Mucosa of gallbladder (tissue), 1 donor: ENCODE measurements around the gene CSF3R. TPM values are rescaled to one million over a fixed set of nuclear protein-coding genes. Genes with fewer than 3 reads are reported as not detected.

ENCODE experiments used
- DNase-seq: peaks from one replicate; pipeline ENCODE4 v3.0.0-alpha.2; 2020; ENCODE audit warnings: low spot score
- total RNA-seq: library from RNA; stranded (reverse); gene quantifications from one replicate; pipeline ENCODE4 v1.2.1, GENCODE V29; 2021
- donor health status: DM: no; HTN: no; CAD: no.

The CSF3R gene
- 13.2 TPM for total RNA-seq

DNA sequence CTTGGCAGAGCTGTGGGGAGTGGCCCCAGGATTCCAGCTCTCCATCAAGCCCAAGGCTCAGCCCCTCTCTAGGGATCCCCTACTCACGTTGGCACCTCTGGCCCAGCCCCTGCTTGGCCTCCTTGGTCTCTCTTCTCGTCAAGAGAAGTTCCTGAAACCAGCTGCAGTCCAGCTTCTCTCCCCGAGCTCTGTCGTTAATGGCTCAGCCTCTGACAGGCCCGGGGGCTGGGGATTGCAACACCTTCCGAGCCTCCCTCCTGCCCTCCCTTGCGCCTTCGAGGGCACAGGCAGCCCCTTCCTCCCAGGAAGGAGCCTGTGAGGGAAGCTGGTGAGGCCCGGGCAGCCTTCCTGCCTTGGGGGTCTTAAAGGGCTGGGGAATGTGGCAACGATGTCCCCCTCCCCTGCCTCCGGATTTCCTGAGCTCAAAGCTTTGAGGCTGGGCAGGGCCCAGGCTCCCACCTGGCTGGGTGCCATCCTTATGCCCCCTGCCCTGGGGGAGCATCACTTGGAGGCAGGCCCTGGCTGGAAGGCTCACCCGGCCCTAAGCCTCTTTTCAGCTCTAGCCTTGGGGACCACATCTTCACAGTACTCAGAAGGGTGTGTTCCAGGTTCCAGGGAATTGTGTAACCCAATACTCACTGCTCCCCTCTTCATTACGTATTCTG lies at the start of gene CSF3R:
Gene CSF3R, minus strand, starts transcription at position 190 of the 665 bp plus-strand sequence. CDS start 3,417 bp downstream, outside the sequence.
- no peak for DNase-seq

DNA sequence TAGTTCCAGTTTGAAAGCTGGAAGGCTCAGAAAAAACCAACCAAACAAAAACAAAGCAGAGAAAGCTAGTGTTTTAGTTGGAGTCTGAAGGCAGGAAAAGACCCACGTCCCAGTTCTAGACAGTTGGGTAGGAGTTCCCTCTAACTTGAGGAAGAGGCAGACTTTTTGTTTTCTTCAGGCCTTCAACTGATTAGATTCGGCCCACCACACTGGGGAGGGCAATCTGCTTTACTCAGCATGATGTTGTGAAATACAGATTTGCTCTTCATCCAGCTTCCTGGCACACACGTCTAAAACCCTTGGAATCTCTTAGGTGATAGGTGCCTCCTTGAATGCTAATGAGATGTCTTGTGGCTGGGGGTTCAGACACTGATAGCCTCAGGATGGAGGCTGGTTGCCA lies 49.1 kb upstream of the CSF3R start:
- DNase-seq = no peak

DNA sequence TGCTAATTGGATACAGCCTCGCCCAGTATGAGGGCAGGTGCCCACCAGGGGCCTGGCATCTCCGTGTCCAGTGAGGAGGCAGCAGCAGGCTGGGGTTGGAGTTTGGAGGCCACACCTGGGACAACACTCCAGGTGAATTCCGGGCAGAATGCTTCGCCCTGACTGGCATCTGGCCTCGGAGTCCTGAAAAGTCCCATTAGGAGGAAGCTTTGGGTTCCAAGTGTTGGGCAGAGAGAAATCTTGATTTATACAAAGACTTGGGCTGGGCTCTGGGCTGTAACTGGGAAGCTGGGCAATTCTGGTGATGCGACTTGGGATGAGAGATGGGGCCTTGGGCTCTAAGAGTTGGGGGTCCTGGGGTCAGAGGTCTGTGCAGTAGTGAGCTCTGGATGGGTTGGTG lies 48.1 kb upstream of the CSF3R start:
- DNase-seq = no peak

DNA sequence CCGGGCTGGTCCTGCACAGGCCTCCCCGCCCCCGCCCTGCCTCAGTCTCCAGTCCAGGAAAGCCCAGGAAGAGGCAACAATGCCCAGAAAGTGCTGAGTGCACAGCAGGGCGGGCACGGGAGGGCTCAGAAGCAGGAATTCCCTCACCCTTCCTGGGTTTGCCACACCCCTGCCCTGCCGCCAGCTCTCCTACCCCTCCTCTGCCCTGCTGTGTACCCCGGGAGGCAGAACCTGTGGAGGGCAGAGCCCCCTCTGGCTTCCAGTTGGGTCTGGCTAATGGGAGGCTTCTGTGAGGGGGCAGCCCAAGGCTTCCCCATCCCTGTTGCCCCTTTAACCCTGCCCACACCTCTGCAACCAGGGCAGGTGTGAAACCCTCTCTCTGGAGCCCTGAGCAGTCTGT lies 47.5 kb upstream of the CSF3R start:
- DNase-seq = no peak

DNA sequence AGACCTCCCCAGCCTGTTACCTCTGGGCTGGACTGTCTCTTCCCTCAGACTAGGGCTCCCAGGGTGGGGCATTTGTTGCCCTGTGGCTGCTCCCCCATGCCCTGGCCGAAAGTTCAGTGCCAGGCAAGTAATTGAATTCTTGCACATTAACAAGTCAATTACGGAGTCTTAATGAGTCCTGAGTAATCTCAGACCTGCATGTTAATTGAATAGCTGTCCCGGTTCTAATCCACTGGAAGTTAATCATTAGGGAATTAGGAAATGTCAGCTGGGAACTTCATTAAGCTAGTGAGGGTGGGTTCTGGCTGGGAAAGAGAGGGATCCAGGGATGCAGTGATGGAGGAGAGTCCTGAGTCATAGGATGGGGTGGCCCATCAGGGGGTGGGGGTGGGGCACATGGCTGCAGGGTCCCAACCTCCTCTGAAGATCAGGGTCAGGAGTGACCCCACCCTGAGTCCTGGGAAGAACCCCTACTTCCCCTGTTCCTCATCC lies 47.1 kb upstream of the CSF3R start:
- no peak for DNase-seq

DNA sequence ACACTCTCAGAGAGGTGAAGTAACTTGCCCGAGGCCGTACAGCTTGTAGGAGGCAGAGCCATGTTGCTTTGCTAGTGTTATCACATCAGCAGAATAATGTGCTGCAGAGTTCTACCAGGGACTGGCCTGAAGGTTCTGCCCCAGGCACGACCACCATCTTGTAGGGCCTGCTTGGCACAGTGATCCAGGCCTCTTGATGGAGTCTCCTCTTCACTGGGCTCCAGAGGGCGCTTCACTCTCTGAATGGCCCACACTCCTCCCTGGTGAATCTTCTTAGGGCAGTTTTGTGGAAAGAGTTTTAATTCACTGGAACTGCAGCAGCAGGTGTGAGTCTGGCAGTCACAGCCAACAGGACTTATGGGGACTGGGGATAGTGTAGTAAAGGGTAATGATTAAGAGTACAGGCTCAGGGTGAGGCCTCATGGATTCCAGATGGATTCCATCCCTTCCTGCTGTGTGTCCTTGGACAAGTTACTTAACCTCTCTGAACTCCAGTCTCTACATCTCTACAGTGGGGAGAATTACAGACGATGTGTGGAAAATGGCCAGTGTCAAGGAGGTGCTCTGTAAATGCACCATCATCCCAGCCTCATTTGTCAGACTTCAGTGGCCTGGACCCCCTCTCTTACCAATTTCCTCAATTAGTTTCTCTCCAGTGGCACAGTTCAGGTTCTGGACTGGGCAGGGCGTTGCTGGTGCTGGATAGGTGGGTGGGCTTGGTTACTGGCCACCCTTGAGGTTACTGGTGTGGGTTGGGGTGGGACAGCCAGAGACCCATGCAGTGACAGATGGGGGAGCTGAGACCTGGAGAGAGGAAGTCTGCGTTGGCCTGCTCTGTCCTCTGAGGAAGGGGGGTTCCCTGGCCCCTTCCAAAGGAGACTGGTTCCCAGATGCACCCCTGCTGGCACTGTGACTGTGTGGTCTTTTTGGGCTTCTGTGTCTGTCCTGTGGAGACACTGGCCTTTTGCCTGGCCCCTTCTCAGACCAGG lies 45.9 kb upstream of the CSF3R start:
- no peak for DNase-seq

DNA sequence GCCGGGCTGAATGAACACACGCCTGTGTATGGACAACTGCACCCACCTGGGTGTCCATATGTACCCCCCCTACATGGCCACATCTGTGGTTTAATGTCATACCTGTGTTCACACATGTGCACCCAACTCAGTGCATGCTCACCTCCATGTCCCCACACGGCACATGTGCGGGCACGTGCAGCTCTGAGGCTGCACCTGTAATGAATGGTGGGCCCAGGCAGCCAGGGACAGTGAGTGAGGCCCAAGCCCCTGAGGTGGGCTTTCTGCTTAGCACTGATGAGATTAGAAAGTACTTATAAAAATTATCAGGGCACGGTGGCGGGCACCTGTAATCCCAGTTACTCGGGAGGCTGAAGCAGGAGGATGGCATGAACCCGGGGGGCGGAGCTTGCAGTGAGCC lies 42.5 kb upstream of the CSF3R start:
- DNase-seq = no peak

DNA sequence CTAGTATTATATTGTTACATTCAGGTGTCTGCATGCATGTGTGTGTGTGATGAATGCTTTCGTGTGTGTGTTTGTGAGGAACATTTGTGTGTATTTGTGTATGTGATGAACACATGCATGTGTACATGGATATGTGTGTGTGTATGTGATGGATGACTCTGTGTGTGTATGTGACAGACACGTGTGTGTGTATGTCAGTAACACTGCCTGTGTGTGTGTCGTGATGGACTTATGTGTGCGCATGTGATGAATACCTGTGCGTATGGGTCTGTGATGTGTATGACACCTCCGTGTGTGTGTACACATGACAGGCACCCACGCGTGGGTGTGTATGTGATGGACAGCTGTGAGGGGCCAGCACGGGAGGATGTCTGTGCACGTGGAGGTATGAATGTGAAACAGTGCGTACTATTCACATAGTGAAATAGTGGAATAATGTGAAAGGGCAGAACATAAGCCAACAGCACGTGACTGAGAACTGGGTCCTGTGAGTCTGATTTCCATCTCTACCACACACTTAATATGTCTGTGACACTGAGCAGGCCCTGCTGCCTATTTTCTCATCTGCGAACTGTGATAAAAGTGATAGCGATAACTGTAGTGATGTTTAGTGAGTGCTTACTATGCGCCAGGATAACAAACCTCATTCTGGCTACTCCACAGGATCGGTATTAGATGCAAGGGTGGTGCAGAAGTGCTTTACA lies 41.8 kb upstream of the CSF3R start:
- no peak for DNase-seq

DNA sequence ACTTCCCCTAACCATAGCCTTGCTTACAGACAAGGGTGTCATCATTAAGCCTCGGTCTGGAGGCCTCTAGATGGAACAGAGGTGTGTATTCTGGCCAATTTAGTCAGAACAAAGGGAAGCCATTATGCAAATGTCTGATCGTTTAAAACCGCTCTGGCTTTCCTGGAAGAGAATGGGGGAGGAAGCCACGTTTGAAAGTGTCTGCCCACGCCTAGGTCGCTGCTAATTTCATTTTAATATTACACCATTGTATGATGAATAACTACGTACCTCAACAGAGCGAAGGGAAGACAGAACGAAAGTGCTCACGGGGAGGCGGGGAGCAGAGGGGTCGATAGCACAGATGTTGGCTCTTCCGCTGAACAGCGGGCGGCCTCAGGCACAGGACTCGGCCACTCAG lies 41.1 kb upstream of the CSF3R start:
- DNase-seq = no peak

DNA sequence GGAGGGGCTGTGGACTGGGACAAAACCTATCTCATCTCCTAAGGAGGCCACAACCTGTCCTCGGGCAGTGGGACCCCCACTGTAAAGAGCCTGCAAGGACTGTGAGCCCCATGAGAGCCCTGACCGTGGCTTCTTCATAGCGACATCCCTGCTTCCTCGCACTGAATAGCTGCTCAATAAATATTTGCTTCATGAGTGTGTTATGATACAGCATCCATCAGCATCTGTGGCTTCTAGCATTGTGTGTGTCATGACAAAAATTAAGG lies 40.5 kb upstream of the CSF3R start:
- no peak for DNase-seq

DNA sequence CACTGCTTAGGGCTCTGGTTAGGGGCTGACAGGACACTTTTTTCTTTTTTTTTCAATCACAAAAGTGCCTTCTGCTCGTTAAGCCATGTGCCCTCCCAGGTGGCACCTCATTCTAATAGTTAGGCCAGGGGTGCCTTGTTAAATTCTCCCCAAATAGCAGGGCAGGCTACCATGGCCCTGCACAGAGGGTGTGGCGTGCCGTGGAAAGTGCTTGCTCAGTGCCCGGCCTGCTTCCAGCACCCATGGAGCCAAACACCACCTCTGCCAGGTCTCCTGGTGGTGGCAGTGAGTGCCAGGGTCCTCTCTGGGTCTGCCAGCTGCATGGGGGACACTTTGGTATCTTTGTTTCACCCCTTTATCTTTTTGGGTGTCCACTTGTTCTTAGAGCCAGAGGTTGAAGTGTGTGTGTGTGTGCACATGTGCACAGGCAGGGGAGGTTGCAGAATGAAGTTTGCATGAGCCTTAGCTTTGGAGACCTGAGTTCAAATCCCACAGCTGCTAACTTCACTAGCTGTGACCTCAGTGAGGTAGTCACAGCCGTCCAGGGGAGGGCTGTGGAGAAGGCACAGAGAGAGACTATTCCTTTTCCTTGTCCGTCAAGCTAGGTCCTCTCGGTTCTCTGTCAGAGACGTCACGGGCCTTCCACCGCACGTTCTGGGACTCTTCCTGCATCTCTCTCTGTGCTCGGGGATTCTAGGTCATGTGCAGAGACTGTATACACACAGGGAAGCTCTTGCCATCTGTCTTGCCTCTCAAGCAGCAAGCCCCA lies 39.9 kb upstream of the CSF3R start:
- no peak for DNase-seq

DNA sequence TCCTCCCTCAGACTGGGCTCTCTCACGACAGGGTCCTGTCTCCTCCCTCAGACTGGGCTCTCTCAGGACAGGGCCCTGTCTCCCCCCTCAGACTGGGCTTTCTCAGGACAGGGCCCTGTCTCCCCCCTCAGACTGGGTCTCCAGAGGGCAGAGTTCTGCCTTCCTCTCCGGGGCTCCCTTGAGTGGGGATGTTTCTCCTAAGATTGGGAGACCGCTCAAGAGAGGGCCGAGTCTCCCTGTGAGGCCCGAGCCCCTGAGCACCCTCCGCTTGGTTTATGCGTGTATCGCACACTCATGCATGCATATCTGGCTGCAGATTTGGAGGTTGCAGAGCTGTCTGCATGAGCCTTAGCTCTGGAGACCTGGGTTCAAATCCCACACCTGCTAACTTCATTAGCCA lies 39.3 kb upstream of the CSF3R start:
- no peak for DNase-seq

DNA sequence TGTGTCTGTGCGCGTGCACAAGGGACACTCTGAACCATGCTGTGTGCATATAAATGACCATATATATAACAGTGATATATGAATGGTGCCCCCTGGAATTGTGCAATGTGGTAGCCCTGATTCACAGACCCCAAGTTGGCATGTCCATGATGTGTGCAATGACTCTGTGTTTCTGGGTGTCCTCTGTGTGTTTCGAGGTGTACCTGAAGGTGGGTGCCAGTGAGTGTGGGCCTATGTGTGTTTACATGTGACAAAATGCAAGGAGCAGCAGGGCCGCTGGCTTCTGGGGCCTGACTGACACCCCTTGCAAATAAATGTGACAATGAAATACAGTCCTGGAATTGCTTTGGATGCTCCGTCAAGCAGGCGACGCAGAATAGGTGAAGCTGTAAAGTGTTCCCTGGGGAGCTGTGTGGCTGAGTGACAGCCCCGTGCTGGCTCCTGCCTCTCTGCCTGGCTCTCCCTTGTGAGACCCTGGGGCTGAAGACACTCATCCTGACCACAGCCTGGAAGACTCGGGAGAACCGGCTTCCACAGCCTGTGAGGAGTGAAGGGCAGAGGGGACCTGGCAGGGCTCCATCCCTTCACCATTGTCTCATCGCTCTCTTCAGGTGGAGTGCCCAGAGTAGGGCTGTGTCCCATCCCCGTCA lies 38.2 kb upstream of the CSF3R start:
- DNase-seq = no peak

DNA sequence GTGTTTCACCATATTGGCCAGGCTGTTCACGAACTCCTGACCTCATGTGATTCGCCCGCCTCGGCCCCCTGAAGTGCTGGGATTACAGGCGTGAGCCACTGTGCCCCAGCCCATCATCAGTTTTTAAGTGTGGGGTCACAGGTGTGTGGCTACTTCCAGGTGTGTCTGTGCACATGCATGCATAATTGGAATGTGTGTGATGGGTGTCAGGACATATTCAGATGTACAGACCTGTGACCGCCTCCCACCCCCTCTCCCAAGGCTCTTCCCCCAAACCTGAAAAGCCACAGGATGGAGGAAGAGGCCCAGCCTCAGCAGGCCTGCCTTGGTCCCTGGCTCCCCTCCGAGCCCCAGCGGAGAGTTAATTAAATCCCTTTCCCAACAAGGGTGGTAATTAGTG lies 37.3 kb upstream of the CSF3R start:
- DNase-seq = no peak

DNA sequence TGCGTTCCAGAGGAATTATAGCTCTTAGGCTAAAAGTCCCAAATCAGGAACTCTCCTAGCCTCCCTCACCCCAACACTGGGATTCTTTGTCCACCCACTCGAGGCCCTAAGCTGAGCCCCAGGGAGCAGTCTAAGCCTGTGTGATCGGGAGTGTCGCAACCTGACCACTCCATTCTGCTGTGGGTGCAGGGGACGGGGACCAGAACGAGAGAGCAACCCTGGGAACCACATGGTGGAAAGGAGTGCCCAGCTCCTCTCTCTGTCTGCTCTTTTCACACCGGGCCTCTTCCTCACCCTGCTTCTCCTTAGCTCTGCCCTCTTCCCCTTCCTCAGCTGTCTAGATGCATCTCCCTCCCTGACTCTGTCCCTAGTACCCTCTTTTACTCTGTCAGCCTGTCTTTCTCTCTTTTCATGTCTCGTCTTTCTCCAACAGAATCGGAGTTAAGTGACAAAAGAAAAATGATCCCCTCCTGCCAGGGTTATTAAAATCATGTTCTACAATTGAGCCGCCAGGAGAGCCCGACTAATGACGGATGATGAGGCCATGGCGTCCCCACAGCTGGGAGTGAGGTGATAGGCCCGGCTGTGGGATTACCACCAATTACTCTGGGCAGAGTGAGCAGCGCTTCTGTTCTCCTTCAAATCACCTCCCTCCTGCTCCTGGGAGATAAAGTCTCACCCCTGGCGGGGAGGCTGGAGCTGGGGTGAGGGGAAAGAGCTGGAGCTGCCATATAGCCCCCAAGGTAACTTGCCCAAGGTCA lies 34.5 kb upstream of the CSF3R start:
- DNase-seq = no peak

DNA sequence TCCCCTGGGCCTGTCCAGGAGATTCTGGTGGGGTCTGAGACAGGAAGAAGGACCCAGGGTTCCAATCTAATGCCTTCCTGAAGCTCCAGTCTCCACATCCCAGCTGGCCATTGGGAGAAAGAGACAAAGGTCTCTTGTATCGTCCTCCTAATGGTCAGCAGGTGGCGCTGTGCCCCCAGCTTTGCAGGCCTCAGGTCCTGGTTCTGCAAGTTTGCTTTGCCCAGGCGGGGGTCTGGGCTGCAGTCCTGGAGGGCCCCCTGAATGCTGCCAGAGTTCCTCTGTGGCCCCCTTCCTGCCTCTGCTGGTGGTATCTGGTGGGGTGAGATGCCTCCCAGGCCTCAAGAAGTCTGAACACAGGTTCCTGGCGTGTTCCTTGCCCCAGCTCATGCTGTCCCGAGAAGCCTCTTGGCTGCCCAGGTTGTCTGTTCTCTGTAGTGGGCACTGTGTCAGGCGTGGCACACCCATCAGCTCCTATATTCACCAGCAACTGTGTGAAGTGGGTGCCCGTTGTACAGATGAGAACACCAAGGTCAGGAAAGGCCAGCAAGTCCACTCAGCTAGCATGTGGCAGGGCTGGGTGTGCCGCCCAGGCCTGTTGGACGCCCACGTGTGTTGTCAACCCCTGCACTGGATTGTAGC lies 33.8 kb upstream of the CSF3R start:
- DNase-seq = peak; percentile 44

DNA sequence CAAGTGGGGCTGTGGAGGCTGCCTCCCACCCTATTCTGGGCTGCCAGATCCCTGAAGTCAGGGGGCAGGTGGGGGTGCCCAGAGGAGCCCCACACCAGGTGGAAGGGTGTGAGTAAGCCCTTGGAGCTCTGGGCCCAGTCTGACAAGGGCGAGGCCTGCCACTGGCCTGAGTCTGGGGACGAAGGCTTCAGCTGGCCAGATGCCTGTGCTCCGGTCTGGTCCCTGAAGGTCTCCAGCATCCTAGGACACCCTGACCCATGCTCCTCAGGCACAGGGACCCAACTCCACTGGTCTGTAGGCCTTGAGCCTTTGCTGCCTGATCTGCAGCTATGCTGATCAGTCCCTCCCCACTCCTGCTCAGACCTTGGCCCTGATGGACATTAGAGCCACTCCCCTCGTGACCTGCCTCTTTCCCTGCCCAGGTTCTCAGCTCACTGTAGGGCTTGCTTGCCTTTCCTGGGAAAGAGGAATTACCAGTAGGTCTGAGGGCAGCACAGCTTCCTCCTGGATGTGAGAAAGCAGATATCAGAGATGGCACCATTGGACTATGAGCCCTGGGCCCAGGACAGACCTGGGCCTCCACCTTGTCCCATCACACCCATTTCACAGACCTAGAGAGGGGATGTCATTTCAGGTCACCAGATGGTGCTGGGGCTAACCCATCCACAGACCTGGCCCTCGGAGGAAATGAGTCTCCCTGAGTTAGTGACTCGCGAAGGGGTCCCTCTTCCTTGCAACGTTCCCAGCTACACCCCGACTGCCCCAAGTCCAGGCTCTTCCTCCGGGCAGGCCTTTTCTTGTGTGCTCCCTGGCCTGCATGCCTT lies 32.8 kb upstream of the CSF3R start:
- no peak for DNase-seq

DNA sequence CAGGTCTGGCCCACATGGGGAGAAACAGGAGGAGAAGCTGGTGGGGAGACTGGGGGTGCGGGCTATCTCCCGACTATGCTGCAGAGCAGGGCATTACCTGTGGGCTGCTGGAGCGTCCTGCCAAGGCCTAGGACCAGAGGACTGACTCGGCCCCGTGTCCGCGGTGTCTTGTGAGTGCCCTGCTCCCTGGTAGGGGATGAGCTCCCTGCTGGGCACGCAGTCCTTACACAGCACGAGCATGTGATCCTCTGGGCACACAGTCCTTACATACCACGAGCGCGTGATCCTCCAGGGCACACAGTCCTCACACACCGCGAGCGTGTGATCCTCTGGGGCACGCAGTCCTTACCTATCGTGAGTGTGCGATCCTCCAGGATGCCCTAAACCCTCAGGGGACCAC lies 31.8 kb upstream of the CSF3R start:
- DNase-seq = no peak
